Brain microvascular endothelial cell (primary cell): Measurements from ENCODE around the gene SENP6.
"Not testable (repeated sequence)": the region's sequence is repeated elsewhere in the genome, so short reads cannot be mapped to it uniquely, and the experiment has no call there.

Experiments used
- DNase-seq: peaks from one replicate; pipeline ENCODE4 v3.0.0-alpha.2; 2020
- H3K27ac ChIP-seq: fragments of 250-450 bp; sonication (Bioruptor Pico); 2 replicates; pipeline ENCODE4 v1.5.1; 2020; ENCODE audit warnings: mild to moderate bottlenecking, moderate library complexity
- H3K27me3 ChIP-seq: fragments of 250-450 bp; sonication (Bioruptor Pico); replicated peaks from 2 replicates; pipeline ENCODE4 v1.5.1; 2020; ENCODE audit warnings: mild to moderate bottlenecking
- H3K36me3 ChIP-seq: fragments of 250-450 bp; sonication (Bioruptor Pico); replicated peaks from 2 replicates; pipeline ENCODE4 v1.5.1; 2020; ENCODE audit warnings: mild to moderate bottlenecking
- H3K4me3 ChIP-seq: 2 replicates; pipeline ENCODE4 v1.5.1; 2011; ENCODE audit warnings: low read depth, mild to moderate bottlenecking, control low read depth, low read length, moderate library complexity
- CTCF ChIP-seq: IDR thresholded peaks from 2 replicates; pipeline ENCODE4 v1.5.1; 2011; ENCODE audit warnings: low read depth, mild to moderate bottlenecking, moderate library complexity, low read length, control low read depth, inconsistent platforms; ENCODE audit errors: missing control alignments
- in situ Hi-C: cut with HindIII; loops from 2 replicates; pipeline ENCODE4 v1.10.0; 2017; ENCODE audit warnings: low sequenced_read_pairs, low pct_ligation_motif_present

The SENP6 gene

DNA sequence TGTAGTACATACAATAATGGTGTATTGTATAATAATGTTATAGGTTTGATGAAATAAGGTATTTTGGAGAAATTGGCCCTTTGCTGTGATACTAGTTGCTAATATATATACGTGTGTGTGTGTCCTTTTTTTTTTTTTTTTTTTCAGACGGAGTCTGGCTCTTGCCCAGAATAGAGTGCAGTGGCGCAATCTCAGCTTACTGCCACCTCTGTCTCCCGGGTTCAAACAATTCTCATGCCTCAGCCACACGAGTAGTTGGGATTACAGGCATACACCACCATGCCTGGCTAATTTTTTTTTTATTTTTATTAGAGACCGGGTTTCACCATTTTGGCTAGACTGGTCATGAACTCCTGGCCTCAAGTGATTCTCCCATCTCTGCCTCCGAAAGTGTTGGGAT lies 23.3 kb downstream of the SENP6 start:
- in situ Hi-C loops, result no loop called here
- no peak overlapping the region for H3K27ac ChIP-seq
- no peak for DNase-seq
- no peak for TF ChIP-seq CTCF
- peaks cover 10% of the 10 kb centered on the region for H3K36me3 ChIP-seq
- H3K27me3 ChIP-seq, result no peaks in the 10 kb centered on the region
- no peak overlapping the region for H3K4me3 ChIP-seq

- H3K27ac ChIP-seq, result no peak overlapping the region
- in situ Hi-C loops, result no loop called here
- H3K4me3 ChIP-seq, result no peak overlapping the region
- TF ChIP-seq CTCF, result no peak
- peaks cover 15% of the 10 kb centered on the region for H3K36me3 ChIP-seq
- H3K27me3 ChIP-seq, result no peaks in the 10 kb centered on the region
- no peak for DNase-seq
Measured at GRCh38 chr6:75626561-75626960, 24.9 kb downstream of the SENP6 start.

GRCh38 chr6:75627708-75628107 lies 26.0 kb downstream of the SENP6 start:
- H3K27me3 ChIP-seq, H3K4me3 ChIP-seq, DNase-seq, H3K27ac ChIP-seq, in situ Hi-C loops: not testable (repeated sequence)
- H3K36me3 ChIP-seq, result peaks cover 15% of the 10 kb centered on the region

DNA sequence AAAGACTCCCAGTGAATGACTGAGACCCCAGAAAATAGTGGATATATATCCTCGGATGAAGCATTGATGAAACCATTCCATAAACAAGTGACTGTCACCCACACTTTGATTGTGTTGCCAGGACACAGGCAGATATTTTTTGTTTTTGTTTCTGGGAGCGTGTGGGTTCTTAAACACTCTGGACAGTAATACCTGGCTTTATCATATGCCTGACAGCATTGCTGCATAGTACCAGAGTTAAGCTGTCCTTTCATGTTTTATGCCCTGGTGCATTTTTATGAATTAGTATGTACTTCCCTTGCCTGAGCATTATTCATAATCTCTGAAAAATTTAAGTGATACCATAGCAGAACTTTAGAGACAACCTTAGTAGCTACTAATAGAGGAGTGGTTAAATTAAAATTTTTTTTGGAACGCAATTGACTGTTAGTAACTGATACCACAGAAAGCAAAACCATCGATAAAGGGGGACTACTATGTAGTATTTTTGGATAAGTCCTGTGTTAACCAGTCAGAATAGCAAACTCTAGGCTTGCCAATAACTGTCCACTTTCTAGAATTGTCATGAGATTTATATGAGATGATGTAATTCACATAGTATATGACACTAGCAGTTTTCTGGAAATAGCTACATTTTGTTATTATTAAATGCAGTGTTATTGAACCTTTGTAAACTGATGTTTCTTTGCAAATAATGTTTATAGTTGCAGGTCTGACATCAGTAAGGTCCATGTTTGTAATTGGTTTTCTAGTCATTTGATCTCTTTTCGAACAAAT lies 30.4 kb downstream of the SENP6 start:
- Histone ChIP-seq H3K4me3 (no peak overlapping the region), H3K27ac (no peak overlapping the region), H3K27me3 (no peaks in the 10 kb centered on the region), H3K36me3 (peaks cover 15% of the 10 kb centered on the region)
- no peak for TF ChIP-seq CTCF
- no peak for DNase-seq
- in situ Hi-C loops, result no loop called here

- Histone ChIP-seq H3K36me3 (peaks cover 15% of the 10 kb centered on the region), H3K27ac (no peak overlapping the region), H3K4me3 (no peak overlapping the region), H3K27me3 (no peaks in the 10 kb centered on the region)
- TF ChIP-seq CTCF, result no peak
- in situ Hi-C loops, result no loop called here
- no peak for DNase-seq
Measured at GRCh38 chr6:75633045-75633444, 31.4 kb downstream of the SENP6 start.

GRCh38 chr6:75642311-75642710 lies 40.6 kb downstream of the SENP6 start:
- no peak for TF ChIP-seq CTCF
- Histone ChIP-seq H3K4me3 (no peak overlapping the region), H3K36me3 (peaks cover 9% of the 10 kb centered on the region), H3K27me3 (no peaks in the 10 kb centered on the region), H3K27ac (no peak overlapping the region)
- in situ Hi-C loops, result no loop called here
- DNase-seq, result no peak
